Measurements from ENCODE around the gene RNF157.

DNA sequence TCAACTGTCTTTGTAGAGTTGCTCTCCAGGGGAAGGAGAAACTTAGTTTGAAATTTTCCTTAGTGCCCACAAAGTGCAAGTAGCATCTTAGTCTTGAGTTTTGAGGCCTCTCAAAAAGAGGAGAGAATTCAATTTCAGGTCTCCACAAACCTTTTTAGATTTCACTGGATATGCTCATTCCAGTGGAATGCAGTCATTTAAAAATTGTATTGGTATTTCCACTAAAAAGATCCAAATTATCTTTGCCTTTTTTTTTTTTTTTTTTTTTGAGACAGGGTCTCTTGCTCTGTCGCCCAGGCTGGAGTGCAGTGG, 92.3 kb downstream of the RNF157 start:
- TF ChIP-seq, protein P1, sequence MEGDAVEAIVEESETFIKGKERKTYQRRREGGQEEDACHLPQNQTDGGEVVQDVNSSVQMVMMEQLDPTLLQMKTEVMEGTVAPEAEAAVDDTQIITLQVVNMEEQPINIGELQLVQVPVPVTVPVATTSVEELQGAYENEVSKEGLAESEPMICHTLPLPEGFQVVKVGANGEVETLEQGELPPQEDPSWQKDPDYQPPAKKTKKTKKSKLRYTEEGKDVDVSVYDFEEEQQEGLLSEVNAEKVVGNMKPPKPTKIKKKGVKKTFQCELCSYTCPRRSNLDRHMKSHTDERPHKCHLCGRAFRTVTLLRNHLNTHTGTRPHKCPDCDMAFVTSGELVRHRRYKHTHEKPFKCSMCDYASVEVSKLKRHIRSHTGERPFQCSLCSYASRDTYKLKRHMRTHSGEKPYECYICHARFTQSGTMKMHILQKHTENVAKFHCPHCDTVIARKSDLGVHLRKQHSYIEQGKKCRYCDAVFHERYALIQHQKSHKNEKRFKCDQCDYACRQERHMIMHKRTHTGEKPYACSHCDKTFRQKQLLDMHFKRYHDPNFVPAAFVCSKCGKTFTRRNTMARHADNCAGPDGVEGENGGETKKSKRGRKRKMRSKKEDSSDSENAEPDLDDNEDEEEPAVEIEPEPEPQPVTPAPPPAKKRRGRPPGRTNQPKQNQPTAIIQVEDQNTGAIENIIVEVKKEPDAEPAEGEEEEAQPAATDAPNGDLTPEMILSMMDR (conservative IDR thresholded peaks at IDR 0.05), result peak; percentile 52; the same call in 1 of the 2 replicates
- no peak for TF ChIP-seq ZFX (IDR thresholded peaks at IDR 0.05)
